ENCODE data around the gene FAM89B. TPM values are rescaled to one million over a fixed set of nuclear protein-coding genes. Genes with fewer than 3 reads are reported as not detected.
A peak's percentile ranks its signal among the peaks of the same experiment; 100 is the strongest.
"Not testable (repeated sequence)": the region's sequence is repeated elsewhere in the genome, so short reads cannot be mapped to it uniquely, and the experiment has no call there.

Gene FAM89B
- 10 to 100 TPM; 25.3 to 28.3 TPM for total RNA-seq

- POLR2A ChIA-PET, result interaction anchor here (0.8 to 3.2 kb wide), 11 partner anchors 14 to 75 kb away, joined by 3 to 21 read pairs (median 4); partner anchors contain the start of gene PCNX3
- CTCF ChIA-PET, result interaction anchor here (0.5 to 8.9 kb wide), 22 partner anchors 11 to 208 kb away, joined by 3 to 176 read pairs (median 3); partner anchors contain the start of genes KCNK7, LTBP3, MAP3K11 and PCNX3
- Mint-ChIP-seq H3K4me1 (ENCODE audit: low read depth) (peaks cover 47% of the 10 kb centered on the region), H3K4me3 (peak within 1 kb of the TSS; percentile 100), H3K36me3 (peaks cover 31% of the 10 kb centered on the region), H3K9me3 (no peaks in the 10 kb centered on the region), H3K27ac (peak within 1 kb of the TSS; percentile 84), H3K27me3 (no peaks in the 10 kb centered on the region)
- peak; percentile 93 for DNase-seq
- intact Hi-C loops (cut with micrococcal nuclease), result loop anchor here (5.0 kb wide), 2 partner anchors 80 to 190 kb away; partner anchors contain the start of gene SLC25A45
Measured at GRCh38 chr11:65572356-65573051, at the start of gene FAM89B. Gene FAM89B, plus strand, starts transcription at chr11:65572538. Its CDS starts 132 bp downstream, at chr11:65572670.

- H3K9me3 Mint-ChIP-seq; H3K27me3 Mint-ChIP-seq; CTCF ChIA-PET; POLR2A ChIA-PET; intact Hi-C loops (cut with micrococcal nuclease): not testable (repeated sequence)
- Mint-ChIP-seq H3K4me3 (peak overlapping the region; percentile 67), H3K4me1 (ENCODE audit: low read depth) (peaks cover 48% of the 10 kb centered on the region), H3K27ac (peak overlapping the region; percentile 84), H3K36me3 (peaks cover 10% of the 10 kb centered on the region)
- DNase-seq, result peak; percentile 50
Measured at GRCh38 chr11:65522718-65523630, 49.4 kb upstream of the FAM89B start.

GRCh38 chr11:65523631-65523968, 48.7 kb upstream of the FAM89B start:
- Mint-ChIP-seq H3K4me3 (peak overlapping the region; percentile 67), H3K4me1 (ENCODE audit: low read depth) (peaks cover 49% of the 10 kb centered on the region), H3K36me3 (peaks cover 10% of the 10 kb centered on the region), H3K27ac (peak overlapping the region; percentile 84)
- ChIA-PET POLR2A (interaction anchor here (1.1 to 1.6 kb wide), 2 partner anchors 24 to 27 kb away, joined by 4 to 5 read pairs; no protein-coding TSS in a partner anchor), CTCF (interaction anchor here (3.7 kb wide), 1 partner anchor 17 kb away, joined by 30 read pairs; no protein-coding TSS in a partner anchor)
- H3K27me3 Mint-ChIP-seq; DNase-seq; intact Hi-C loops (cut with micrococcal nuclease); H3K9me3 Mint-ChIP-seq: not testable (repeated sequence)

GRCh38 chr11:65524014-65524740, 48.2 kb upstream of the FAM89B start:
- Mint-ChIP-seq H3K27me3 (no peaks in the 10 kb centered on the region), H3K27ac (peak overlapping the region; percentile 84), H3K9me3 (no peaks in the 10 kb centered on the region), H3K4me1 (ENCODE audit: low read depth) (peaks cover 54% of the 10 kb centered on the region), H3K36me3 (peaks cover 14% of the 10 kb centered on the region), H3K4me3 (peak overlapping the region; percentile 67)
- ChIA-PET POLR2A (interaction anchor here (0.9 to 1.9 kb wide), 8 partner anchors 12 to 106 kb away, joined by 3 to 10 read pairs (median 4); partner anchors contain the start of gene NEAT1), CTCF (interaction anchor here (0.8 to 3.7 kb wide), 7 partner anchors 13 to 191 kb away, joined by 3 to 30 read pairs (median 4); no protein-coding TSS in a partner anchor)
- DNase-seq, result no peak
- intact Hi-C loops (cut with micrococcal nuclease), result no loop called here

- H3K4me1 Mint-ChIP-seq (ENCODE audit: low read depth), result peaks cover 57% of the 10 kb centered on the region
- peak within 1 kb of the TSS; percentile 84 for H3K4me3 Mint-ChIP-seq
- POLR2A ChIA-PET, result interaction anchor here (0.7 to 1.9 kb wide), 10 partner anchors 10 to 107 kb away, joined by 3 to 10 read pairs (median 4); partner anchors contain the start of gene NEAT1
- H3K27ac Mint-ChIP-seq, result peak within 1 kb of the TSS; percentile 84
- H3K36me3 Mint-ChIP-seq, result peaks cover 14% of the 10 kb centered on the region
- H3K27me3 Mint-ChIP-seq, result no peaks in the 10 kb centered on the region
- DNase-seq, result peak; percentile 90
- intact Hi-C loops (cut with micrococcal nuclease), result no loop called here
- no peaks in the 10 kb centered on the region for H3K9me3 Mint-ChIP-seq
- CTCF ChIA-PET, result interaction anchor here (0.8 to 3.7 kb wide), 8 partner anchors 14 to 192 kb away, joined by 3 to 30 read pairs (median 4); no protein-coding TSS in a partner anchor
Measured at GRCh38 chr11:65524741-65525545, 47.4 kb upstream of the FAM89B start, which contains the start of gene SCYL1. Gene SCYL1, plus strand, starts transcription at chr11:65525083. Its CDS starts 71 bp downstream, at chr11:65525154.

GRCh38 chr11:65525546-65526480, 46.5 kb upstream of the FAM89B start:
- H3K4me3 Mint-ChIP-seq, result peak overlapping the region; percentile 84
- H3K9me3 Mint-ChIP-seq, result no peaks in the 10 kb centered on the region
- peaks cover 57% of the 10 kb centered on the region for H3K4me1 Mint-ChIP-seq (ENCODE audit: low read depth)
- ChIA-PET POLR2A (interaction anchor here (0.5 to 1.9 kb wide), 9 partner anchors 9 to 108 kb away, joined by 3 to 10 read pairs (median 4); partner anchors contain the start of gene NEAT1), CTCF (interaction anchor here (0.9 to 3.7 kb wide), 6 partner anchors 15 to 193 kb away, joined by 3 to 30 read pairs (median 4); no protein-coding TSS in a partner anchor)
- H3K36me3 Mint-ChIP-seq, result peaks cover 18% of the 10 kb centered on the region
- intact Hi-C loops (cut with micrococcal nuclease), result no loop called here
- no peaks in the 10 kb centered on the region for H3K27me3 Mint-ChIP-seq
- H3K27ac Mint-ChIP-seq, result peak overlapping the region; percentile 65
- no peak for DNase-seq

GRCh38 chr11:65526744-65527143, 45.6 kb upstream of the FAM89B start:
- intact Hi-C loops (cut with micrococcal nuclease), result no loop called here
- ChIA-PET CTCF (interaction anchor here (3.7 kb wide), 1 partner anchor 14 kb away, joined by 30 read pairs; no protein-coding TSS in a partner anchor), POLR2A (no interaction called here)
- DNase-seq, result no peak
- H3K4me3 Mint-ChIP-seq, result peak overlapping the region; percentile 84
- H3K27ac Mint-ChIP-seq, result no peak overlapping the region
- peaks cover 54% of the 10 kb centered on the region for H3K4me1 Mint-ChIP-seq (ENCODE audit: low read depth)
- no peaks in the 10 kb centered on the region for H3K9me3 Mint-ChIP-seq
- peaks cover 27% of the 10 kb centered on the region for H3K36me3 Mint-ChIP-seq
- no peaks in the 10 kb centered on the region for H3K27me3 Mint-ChIP-seq

- Mint-ChIP-seq H3K4me1 (ENCODE audit: low read depth) (peaks cover 34% of the 10 kb centered on the region), H3K4me3 (no peak overlapping the region), H3K36me3 (peaks cover 29% of the 10 kb centered on the region), H3K27me3 (no peaks in the 10 kb centered on the region), H3K9me3 (no peaks in the 10 kb centered on the region), H3K27ac (peak overlapping the region; percentile 64)
- DNase-seq, result no peak
- intact Hi-C loops (cut with micrococcal nuclease), result no loop called here
- CTCF ChIA-PET, result interaction anchor here (3.8 kb wide), 1 partner anchor 12 kb away, joined by 34 read pairs; no protein-coding TSS in a partner anchor
- POLR2A ChIA-PET, result interaction anchor here (1.0 to 1.3 kb wide), 2 partner anchors 10 to 104 kb away, joined by 3 to 5 read pairs; no protein-coding TSS in a partner anchor
Measured at GRCh38 chr11:65528819-65529350, 43.5 kb upstream of the FAM89B start.

GRCh38 chr11:65529475-65530156, 42.7 kb upstream of the FAM89B start:
- ChIA-PET CTCF (interaction anchor here (1.2 to 3.8 kb wide), 4 partner anchors 9 to 42 kb away, joined by 3 to 34 read pairs (median 4); partner anchors contain the start of genes FAM89B and ZNRD2), POLR2A (interaction anchor here (1.2 kb wide), 1 partner anchor 23 kb away, joined by 3 read pairs; no protein-coding TSS in a partner anchor)
- no peak for DNase-seq
- H3K9me3 Mint-ChIP-seq, result no peaks in the 10 kb centered on the region
- H3K4me3 Mint-ChIP-seq, result no peak overlapping the region
- intact Hi-C loops (cut with micrococcal nuclease), result no loop called here
- no peak overlapping the region for H3K27ac Mint-ChIP-seq
- peaks cover 27% of the 10 kb centered on the region for H3K4me1 Mint-ChIP-seq (ENCODE audit: low read depth)
- H3K27me3 Mint-ChIP-seq, result no peaks in the 10 kb centered on the region
- peaks cover 29% of the 10 kb centered on the region for H3K36me3 Mint-ChIP-seq

Data from activated CD4-positive, alpha-beta memory T cell treated with anti-CD3 and anti-CD28 coated beads for 36 hours (primary cell).